Activated naive CD8-positive, alpha-beta T cell treated with anti-CD3 and anti-CD28 coated beads, Interleukin-2, amount 50 U/mL, for 24 hours (primary cell): ENCODE measurements around the gene BMPR1A.

ENCODE experiments used
- ATAC-seq: fragments of 150-1000 bp; cut with Tn5 transposase; one replicate; pipeline ENCODE4 v1.10.0; 2021
- DNase-seq: peaks from one replicate; pipeline ENCODE4 v3.0.0; 2021
- H3K27ac Mint-ChIP-seq: one replicate; pipeline ENCODE4 v1.8.0; 2021; ENCODE audit warnings: mild to moderate bottlenecking, mixed read lengths
- H3K27me3 Mint-ChIP-seq: one replicate; pipeline ENCODE4 v1.8.0; 2021; ENCODE audit warnings: mixed read lengths
- H3K36me3 Mint-ChIP-seq: one replicate; pipeline ENCODE4 v1.8.0; 2021; ENCODE audit warnings: low read depth, mixed read lengths
- H3K4me1 Mint-ChIP-seq: one replicate; pipeline ENCODE4 v1.8.0; 2021; ENCODE audit warnings: mixed read lengths
- H3K4me3 Mint-ChIP-seq: one replicate; pipeline ENCODE4 v1.8.0; 2021; ENCODE audit warnings: mild to moderate bottlenecking, moderate library complexity, mixed read lengths
- H3K9me3 Mint-ChIP-seq: one replicate; pipeline ENCODE4 v1.8.0; 2021; ENCODE audit warnings: mixed read lengths

The BMPR1A gene

DNA sequence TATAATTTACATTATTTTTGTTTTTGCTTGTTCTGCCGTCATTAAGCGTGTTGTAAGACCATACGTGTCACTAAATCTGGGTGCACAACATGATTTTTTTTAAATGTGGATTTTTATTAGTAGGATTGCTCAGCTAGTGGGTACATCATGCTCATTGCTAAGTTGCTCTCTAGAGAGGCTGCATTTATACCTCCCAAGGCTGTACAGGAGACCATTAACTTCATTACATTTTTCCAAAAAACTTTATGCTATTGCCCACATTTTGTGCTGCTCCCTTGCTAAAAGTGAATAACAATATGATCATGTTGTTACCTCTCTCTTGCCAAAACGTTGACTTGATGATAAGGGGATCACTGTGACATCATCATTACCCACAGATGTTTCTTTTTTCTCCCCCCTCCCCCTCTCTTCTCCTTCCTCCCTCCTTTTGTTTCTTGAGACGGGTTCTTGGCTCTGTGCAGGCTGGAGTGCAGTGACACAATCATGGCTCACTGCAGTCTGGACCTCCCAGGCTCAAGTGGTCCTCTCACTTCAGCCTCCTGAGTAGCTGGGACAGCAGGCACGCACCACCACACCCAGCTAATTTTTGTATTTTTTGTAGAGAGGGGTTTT lies 65.1 kb downstream of the BMPR1A start:
- ATAC-seq (no peak), DNase-seq (no peak)
- H3K4me3 Mint-ChIP-seq: no peak overlapping the region
- H3K9me3 Mint-ChIP-seq: no peaks in the 10 kb centered on the region
- H3K36me3 Mint-ChIP-seq: no peaks in the 10 kb centered on the region
- H3K4me1 Mint-ChIP-seq: no peaks in the 10 kb centered on the region
- no peak overlapping the region for H3K27ac Mint-ChIP-seq
- H3K27me3 Mint-ChIP-seq: no peaks in the 10 kb centered on the region

- H3K27ac Mint-ChIP-seq: no peak overlapping the region
- no peak overlapping the region for H3K4me3 Mint-ChIP-seq
- H3K9me3 Mint-ChIP-seq: no peaks in the 10 kb centered on the region
- ATAC-seq (no peak), DNase-seq (no peak)
- H3K36me3 Mint-ChIP-seq: no peaks in the 10 kb centered on the region
- H3K4me1 Mint-ChIP-seq: no peaks in the 10 kb centered on the region
- H3K27me3 Mint-ChIP-seq: no peaks in the 10 kb centered on the region
Measured at GRCh38 chr10:86823565-86823964, 67.1 kb downstream of the BMPR1A start.

DNA sequence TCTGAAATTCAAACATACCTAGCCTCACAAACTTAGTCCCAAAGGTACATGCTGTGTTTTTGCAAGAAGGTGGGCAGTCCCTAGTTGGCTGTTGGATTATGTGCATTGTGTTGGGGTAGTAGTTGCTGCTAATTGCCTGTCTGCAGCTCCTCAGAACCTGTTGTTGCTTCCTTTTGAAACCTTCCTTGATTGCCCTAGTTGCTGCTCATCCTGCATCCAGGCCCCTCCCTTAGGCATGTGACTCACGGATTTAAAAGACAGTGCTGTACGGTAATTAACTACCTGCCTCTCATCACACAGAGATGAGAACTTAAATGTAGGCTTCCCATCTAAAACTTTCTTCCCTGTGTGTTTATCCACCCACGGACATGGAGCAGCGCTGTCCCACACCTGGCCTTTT lies 67.7 kb downstream of the BMPR1A start:
- Mint-ChIP-seq H3K9me3 (no peaks in the 10 kb centered on the region), H3K4me1 (no peaks in the 10 kb centered on the region), H3K36me3 (no peaks in the 10 kb centered on the region), H3K27me3 (no peaks in the 10 kb centered on the region), H3K27ac (no peak overlapping the region), H3K4me3 (no peak overlapping the region)
- DNase-seq (no peak), ATAC-seq (no peak)

- Mint-ChIP-seq H3K9me3 (no peaks in the 10 kb centered on the region), H3K4me3 (no peak overlapping the region), H3K27ac (no peak overlapping the region), H3K27me3 (no peaks in the 10 kb centered on the region), H3K36me3 (no peaks in the 10 kb centered on the region), H3K4me1 (no peaks in the 10 kb centered on the region)
- no peak for DNase-seq
- ATAC-seq: no peak
Measured at GRCh38 chr10:86825366-86825765, 68.9 kb downstream of the BMPR1A start.

DNA sequence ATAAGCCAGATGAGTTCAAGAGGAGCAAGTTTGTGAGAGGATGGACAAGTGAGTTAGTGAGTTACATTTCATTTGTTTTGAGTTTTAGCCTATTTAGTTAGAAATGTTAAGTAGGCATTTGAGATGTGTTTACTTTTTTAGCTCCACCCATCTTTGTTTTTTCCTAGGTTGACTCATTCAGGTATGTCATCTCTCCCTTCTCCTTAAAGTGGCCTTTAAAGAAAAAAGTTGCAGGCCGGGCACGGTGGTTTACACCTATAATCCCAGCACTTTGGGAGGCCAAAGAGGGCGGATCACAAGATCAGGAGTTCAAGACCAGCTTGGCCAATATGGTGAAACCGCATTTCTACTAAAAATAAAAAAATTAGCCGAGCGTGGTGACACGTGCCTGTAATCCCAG lies 71.2 kb downstream of the BMPR1A start:
- H3K4me1 Mint-ChIP-seq: no peaks in the 10 kb centered on the region
- DNase-seq: no peak
- no peaks in the 10 kb centered on the region for H3K9me3 Mint-ChIP-seq
- no peaks in the 10 kb centered on the region for H3K36me3 Mint-ChIP-seq
- H3K4me3 Mint-ChIP-seq: no peak overlapping the region
- no peak for ATAC-seq
- H3K27me3 Mint-ChIP-seq: no peaks in the 10 kb centered on the region
- no peak overlapping the region for H3K27ac Mint-ChIP-seq

DNA sequence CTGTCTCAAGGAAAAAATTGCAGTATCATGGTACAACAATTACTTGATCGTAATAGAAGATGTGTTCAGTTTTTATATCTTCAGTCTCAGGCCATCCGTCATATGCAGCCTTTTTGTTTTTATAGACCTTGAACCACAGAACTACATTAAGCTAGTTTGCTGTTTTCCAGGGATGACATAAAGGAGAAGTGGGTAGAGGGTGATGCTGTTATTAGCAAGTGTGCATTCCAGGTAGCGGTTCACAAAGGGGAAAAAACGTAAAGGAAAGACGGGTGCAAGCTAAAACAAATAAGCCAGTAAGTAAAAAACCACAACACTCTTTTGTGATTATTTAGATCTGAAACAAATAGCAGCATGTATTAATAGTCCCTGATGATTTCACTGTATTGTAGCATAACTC lies 71.7 kb downstream of the BMPR1A start:
- H3K9me3 Mint-ChIP-seq: no peaks in the 10 kb centered on the region
- H3K4me1 Mint-ChIP-seq: no peaks in the 10 kb centered on the region
- H3K4me3 Mint-ChIP-seq: no peak overlapping the region
- DNase-seq (no peak), ATAC-seq (no peak)
- no peak overlapping the region for H3K27ac Mint-ChIP-seq
- no peaks in the 10 kb centered on the region for H3K27me3 Mint-ChIP-seq
- H3K36me3 Mint-ChIP-seq: no peaks in the 10 kb centered on the region

DNA sequence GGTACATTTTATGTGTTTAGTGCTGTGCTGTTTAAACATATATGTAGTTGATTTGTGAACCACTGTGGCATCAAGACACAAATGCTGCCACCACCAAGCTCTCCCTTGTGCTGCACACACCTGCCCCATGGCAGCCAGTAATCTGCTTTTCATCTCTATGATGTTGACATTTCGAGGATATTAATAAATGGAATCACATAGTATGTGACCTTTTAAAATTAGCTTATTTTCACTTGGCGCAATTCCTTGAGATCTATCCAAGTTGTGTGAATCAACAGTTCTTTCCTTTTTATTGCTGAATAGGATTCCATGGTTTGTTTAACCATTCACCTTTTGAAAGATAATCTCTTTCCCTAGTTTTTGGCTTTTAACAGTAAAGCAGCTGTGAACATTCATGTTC lies 73.1 kb downstream of the BMPR1A start:
- Mint-ChIP-seq H3K27ac (no peak overlapping the region), H3K36me3 (no peaks in the 10 kb centered on the region), H3K9me3 (no peaks in the 10 kb centered on the region), H3K27me3 (no peaks in the 10 kb centered on the region), H3K4me3 (no peak overlapping the region), H3K4me1 (no peaks in the 10 kb centered on the region)
- ATAC-seq (no peak), DNase-seq (no peak)

DNA sequence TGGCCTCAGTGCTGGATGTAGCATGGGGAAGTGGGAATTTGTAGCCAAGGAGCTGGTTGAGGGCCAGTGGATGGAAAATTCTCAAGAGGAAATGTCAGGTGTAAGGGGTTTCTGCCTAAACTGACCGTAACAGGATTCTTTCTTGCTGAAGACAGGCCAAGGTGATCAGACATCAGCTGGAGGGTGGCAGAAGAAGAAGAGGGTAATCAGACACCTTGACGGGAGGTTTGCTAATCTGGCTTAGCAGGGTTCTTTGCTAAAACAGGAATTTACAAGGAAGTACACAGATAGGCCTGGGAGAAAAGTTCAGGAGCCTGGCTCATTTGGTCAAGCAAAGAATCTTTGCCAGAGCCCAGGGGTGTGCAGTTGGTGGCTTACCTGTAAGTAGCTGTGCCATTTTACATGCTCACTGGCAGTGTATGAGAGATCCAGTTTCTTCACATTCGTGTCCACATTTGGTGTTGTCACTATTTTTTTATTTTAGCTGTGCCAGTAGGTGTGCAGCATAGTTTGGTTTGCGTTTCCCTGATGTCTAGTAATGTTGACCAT lies 73.7 kb downstream of the BMPR1A start:
- Mint-ChIP-seq H3K27ac (no peak overlapping the region), H3K36me3 (no peaks in the 10 kb centered on the region), H3K4me3 (no peak overlapping the region), H3K4me1 (peaks cover 3% of the 10 kb centered on the region), H3K27me3 (no peaks in the 10 kb centered on the region), H3K9me3 (no peaks in the 10 kb centered on the region)
- ATAC-seq (no peak), DNase-seq (no peak)

GRCh38 chr10:86833969-86834368 lies 77.5 kb downstream of the BMPR1A start:
- Mint-ChIP-seq H3K4me3 (no peak overlapping the region), H3K36me3 (no peaks in the 10 kb centered on the region), H3K9me3 (no peaks in the 10 kb centered on the region)

DNA sequence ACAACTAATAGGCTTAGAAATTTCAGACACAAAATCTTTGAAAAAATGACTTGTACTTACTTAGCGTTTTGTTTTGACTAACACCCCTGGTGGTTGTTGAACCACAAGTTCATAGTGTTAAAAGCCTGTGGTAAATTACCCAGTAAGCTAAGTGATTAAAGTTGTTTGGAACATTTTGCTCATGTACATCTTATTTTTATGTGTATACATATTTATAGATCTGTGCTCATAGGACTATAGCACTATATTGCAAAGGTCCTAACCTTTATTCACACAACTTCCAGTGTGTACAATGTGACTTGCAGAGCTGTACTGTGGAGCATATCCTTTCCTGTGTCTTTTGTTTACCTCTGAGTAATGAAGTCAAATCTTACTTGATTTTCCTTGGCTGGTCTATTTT lies 79.6 kb downstream of the BMPR1A start:
- DNase-seq (no peak), ATAC-seq (peak; percentile 76)
- peaks cover 10% of the 10 kb centered on the region for H3K4me1 Mint-ChIP-seq
- no peaks in the 10 kb centered on the region for H3K9me3 Mint-ChIP-seq
- H3K4me3 Mint-ChIP-seq: no peak overlapping the region
- no peaks in the 10 kb centered on the region for H3K27me3 Mint-ChIP-seq
- H3K36me3 Mint-ChIP-seq: no peaks in the 10 kb centered on the region
- H3K27ac Mint-ChIP-seq: no peak overlapping the region

More at GRCh38 chr10:86833969-86834368, 77.5 kb downstream of the BMPR1A start:
- DNase-seq: no peak
- no peaks in the 10 kb centered on the region for H3K27me3 Mint-ChIP-seq
- peaks cover 10% of the 10 kb centered on the region for H3K4me1 Mint-ChIP-seq
- no peak for ATAC-seq
- H3K27ac Mint-ChIP-seq: no peak overlapping the region

- no peaks in the 10 kb centered on the region for H3K27me3 Mint-ChIP-seq
- ATAC-seq (no peak), DNase-seq (no peak)
- peaks cover 10% of the 10 kb centered on the region for H3K4me1 Mint-ChIP-seq
- H3K27ac Mint-ChIP-seq: no peak overlapping the region
- H3K4me3 Mint-ChIP-seq: no peak overlapping the region
- H3K9me3 Mint-ChIP-seq: no peaks in the 10 kb centered on the region
- no peaks in the 10 kb centered on the region for H3K36me3 Mint-ChIP-seq
Measured at GRCh38 chr10:86837663-86838062, 81.2 kb downstream of the BMPR1A start.

GRCh38 chr10:86840498-86840897 lies 84.1 kb downstream of the BMPR1A start:
- Mint-ChIP-seq H3K4me1 (peaks cover 8% of the 10 kb centered on the region), H3K36me3 (no peaks in the 10 kb centered on the region), H3K27me3 (no peaks in the 10 kb centered on the region), H3K27ac (no peak overlapping the region), H3K9me3 (no peaks in the 10 kb centered on the region), H3K4me3 (no peak overlapping the region)
- no peak for DNase-seq
- ATAC-seq: no peak

DNA sequence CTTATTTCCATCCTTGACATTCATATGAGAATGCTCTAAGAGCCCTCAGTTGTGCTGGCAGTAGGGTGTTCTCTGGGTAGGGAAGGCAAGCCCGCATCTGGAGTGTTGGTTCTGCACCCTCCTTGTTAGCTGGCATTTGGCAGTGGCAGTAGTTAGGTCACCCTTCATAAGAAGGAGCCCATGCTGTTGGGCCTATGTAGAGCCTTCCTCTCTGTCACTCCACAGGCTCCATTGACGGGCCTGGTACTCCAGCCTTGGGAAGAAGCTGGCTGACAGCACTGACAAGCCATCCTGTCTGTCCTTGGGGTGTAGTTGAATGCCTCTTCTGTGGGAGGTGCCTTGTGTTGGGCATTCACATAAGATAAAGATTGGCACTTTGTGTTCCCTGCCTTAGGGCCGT lies 89.7 kb downstream of the BMPR1A start:
- ATAC-seq (no peak), DNase-seq (no peak)

DNA sequence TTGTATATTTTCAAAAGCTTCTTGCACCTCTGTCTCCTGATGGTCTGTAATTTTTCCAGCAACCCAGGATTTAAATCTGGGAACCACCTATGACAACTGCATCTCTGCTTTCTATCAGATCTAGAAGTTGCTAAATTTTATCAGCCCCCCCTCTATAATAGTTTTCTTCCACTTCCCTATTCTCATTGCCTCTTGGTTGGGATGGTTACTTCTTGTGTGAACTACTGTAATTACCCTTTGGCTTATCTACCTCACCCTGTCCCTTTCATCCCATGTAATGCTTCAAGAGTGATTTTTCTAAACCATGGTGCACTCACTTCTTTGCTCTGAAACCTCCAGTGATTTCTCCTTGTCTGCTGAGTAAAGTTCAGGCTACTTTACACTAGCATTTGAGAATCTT lies 92.3 kb downstream of the BMPR1A start:
- DNase-seq: no peak
- Mint-ChIP-seq H3K36me3 (peaks cover 9% of the 10 kb centered on the region), H3K4me1 (no peaks in the 10 kb centered on the region), H3K27ac (no peak overlapping the region), H3K9me3 (peaks cover 4% of the 10 kb centered on the region), H3K4me3 (no peak overlapping the region), H3K27me3 (no peaks in the 10 kb centered on the region)
- ATAC-seq: no peak

More for the DNA sequence above, 89.7 kb downstream of the BMPR1A start:
- no peak overlapping the region for H3K4me3 Mint-ChIP-seq
- H3K9me3 Mint-ChIP-seq: no peaks in the 10 kb centered on the region
- no peaks in the 10 kb centered on the region for H3K4me1 Mint-ChIP-seq
- H3K27ac Mint-ChIP-seq: no peak overlapping the region
- no peaks in the 10 kb centered on the region for H3K36me3 Mint-ChIP-seq
- H3K27me3 Mint-ChIP-seq: no peaks in the 10 kb centered on the region

DNA sequence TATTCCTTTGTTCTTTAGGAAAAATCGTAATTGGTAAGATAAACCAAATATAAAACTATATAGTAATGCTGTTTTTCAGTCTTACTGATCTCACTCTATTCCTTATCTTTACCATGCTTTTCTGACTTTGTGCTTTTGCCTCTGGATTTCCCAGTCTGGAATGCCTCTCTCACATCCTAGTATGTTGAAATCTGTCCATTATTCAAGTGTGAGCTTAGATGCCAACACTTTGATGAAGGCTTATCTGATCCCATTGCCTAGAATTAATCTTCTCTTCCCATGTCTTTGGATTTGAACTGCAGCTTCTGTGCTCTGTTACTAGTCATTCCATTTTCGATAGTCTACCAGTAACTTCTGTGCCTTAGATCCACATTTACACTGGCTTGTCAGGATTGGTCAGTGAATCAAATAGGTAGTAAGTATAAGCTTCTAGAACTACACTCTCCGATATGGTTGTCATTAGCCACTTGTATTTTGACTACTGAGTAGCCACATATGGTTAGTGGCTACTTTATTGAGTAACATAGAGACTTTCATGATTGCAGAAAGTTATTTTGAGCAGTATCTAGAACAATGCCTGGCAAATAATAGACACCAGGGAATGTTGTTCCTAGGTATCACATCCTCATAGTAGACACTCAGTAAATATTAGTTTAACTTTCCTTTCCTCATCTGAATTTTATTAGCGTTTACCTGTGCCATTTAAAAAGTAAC lies 92.9 kb downstream of the BMPR1A start:
- DNase-seq (no peak), ATAC-seq (no peak)
- Mint-ChIP-seq H3K4me3 (no peak overlapping the region), H3K4me1 (no peaks in the 10 kb centered on the region), H3K27me3 (no peaks in the 10 kb centered on the region), H3K36me3 (peaks cover 9% of the 10 kb centered on the region), H3K27ac (no peak overlapping the region), H3K9me3 (peaks cover 4% of the 10 kb centered on the region)
